ENCODE measurements around the gene AURKAIP1. TPM values are rescaled to one million over a fixed set of nuclear protein-coding genes. Genes with fewer than 3 reads are reported as not detected.
"Not testable (repeated sequence)": the region's sequence is repeated elsewhere in the genome, so short reads cannot be mapped to it uniquely, and the experiment has no call there.

Gene AURKAIP1
- total RNA-seq, 1 donor from 2014 or later = 174 TPM

GRCh38 chr1:1393014-1393413 is 18.0 kb upstream of the AURKAIP1 start:
- DNase-seq (ENCODE audit: low spot score) = no peak
- intact Hi-C loops (cut with DNase I) = no loop called here

GRCh38 chr1:1391225-1391624 is 16.2 kb upstream of the AURKAIP1 start:
- no peak for DNase-seq (ENCODE audit: low spot score)
- intact Hi-C loops (cut with DNase I) = no loop called here

GRCh38 chr1:1390675-1391074 is 15.7 kb upstream of the AURKAIP1 start:
- DNase-seq (ENCODE audit: low spot score) = no peak
- intact Hi-C loops (cut with DNase I) = no loop called here

GRCh38 chr1:1388078-1388472 is 13.1 kb upstream of the AURKAIP1 start:
- intact Hi-C loops (cut with DNase I) = no loop called here

GRCh38 chr1:1387098-1388077 is 12.4 kb upstream of the AURKAIP1 start:
- no peak for DNase-seq (ENCODE audit: low spot score)

More at GRCh38 chr1:1388078-1388472, 13.1 kb upstream of the AURKAIP1 start:
- no peak for DNase-seq (ENCODE audit: low spot score)

GRCh38 chr1:1385931-1386330 is 10.9 kb upstream of the AURKAIP1 start:
- intact Hi-C loops (cut with DNase I) = no loop called here

More at GRCh38 chr1:1387098-1388077, 12.4 kb upstream of the AURKAIP1 start:
- intact Hi-C loops (cut with DNase I) = no loop called here

GRCh38 chr1:1385339-1385738 is 10.3 kb upstream of the AURKAIP1 start:
- DNase-seq (ENCODE audit: low spot score); intact Hi-C loops (cut with DNase I): not testable (repeated sequence)

More at GRCh38 chr1:1385931-1386330, 10.9 kb upstream of the AURKAIP1 start:
- DNase-seq (ENCODE audit: low spot score) = no peak

- intact Hi-C loops (cut with DNase I) = no loop called here
- DNase-seq (ENCODE audit: low spot score) = no peak
Observed at GRCh38 chr1:1381294-1381693, 6.3 kb upstream of the AURKAIP1 start.

- no peak for DNase-seq (ENCODE audit: low spot score)
- intact Hi-C loops (cut with DNase I) = no loop called here
Observed at GRCh38 chr1:1380860-1381259, 5.9 kb upstream of the AURKAIP1 start.

- no peak for DNase-seq (ENCODE audit: low spot score)
- intact Hi-C loops (cut with DNase I) = no loop called here
Observed at GRCh38 chr1:1377540-1378205, 2.7 kb upstream of the AURKAIP1 start.

- intact Hi-C loops (cut with DNase I) = no loop called here
- DNase-seq (ENCODE audit: low spot score) = no peak
Observed at GRCh38 chr1:1376551-1377226, 1.7 kb upstream of the AURKAIP1 start.

- intact Hi-C loops (cut with DNase I) = loop anchor here (2.0 to 5.0 kb wide), 3 partner anchors 26 to 252 kb away; partner anchors contain the start of genes DVL1 and MRPL20
- no peak for DNase-seq (ENCODE audit: low spot score)
Observed at GRCh38 chr1:1374589-1374928, 448 bp downstream of the AURKAIP1 start.

- intact Hi-C loops (cut with DNase I) = loop anchor here (2.0 to 5.0 kb wide), 3 partner anchors 25 to 252 kb away; partner anchors contain the start of genes DVL1 and MRPL20
- DNase-seq (ENCODE audit: low spot score) = no peak
Observed at GRCh38 chr1:1373815-1374588, 1.0 kb downstream of the AURKAIP1 start.

- DNase-seq (ENCODE audit: low spot score) = no peak
- intact Hi-C loops (cut with DNase I) = loop anchor here (5.0 kb wide), 1 partner anchor 251 kb away; no protein-coding TSS in a partner anchor
Observed at GRCh38 chr1:1373051-1373814, 1.8 kb downstream of the AURKAIP1 start.

GRCh38 chr1:1371746-1372711 is 3.0 kb downstream of the AURKAIP1 start:
- intact Hi-C loops (cut with DNase I) = loop anchor here (5.0 kb wide), 1 partner anchor 250 kb away; no protein-coding TSS in a partner anchor
- no peak for DNase-seq (ENCODE audit: low spot score)

GRCh38 chr1:1371364-1371745 is 3.7 kb downstream of the AURKAIP1 start:
- intact Hi-C loops (cut with DNase I) = loop anchor here (5.0 kb wide), 1 partner anchor 249 kb away; no protein-coding TSS in a partner anchor

GRCh38 chr1:1370771-1371300 is 4.2 kb downstream of the AURKAIP1 start:
- DNase-seq (ENCODE audit: low spot score) = no peak
- intact Hi-C loops (cut with DNase I) = loop anchor here (5.0 kb wide), 1 partner anchor 249 kb away; no protein-coding TSS in a partner anchor

More at GRCh38 chr1:1371364-1371745, 3.7 kb downstream of the AURKAIP1 start:
- no peak for DNase-seq (ENCODE audit: low spot score)
